Fibroblast of the aortic adventitia (primary cell): ENCODE results near the gene OR3A3. TPM values are rescaled to one million over a fixed set of nuclear protein-coding genes. Genes with fewer than 3 reads are reported as not detected.
"Not testable (repeated sequence)": the region's sequence is repeated elsewhere in the genome, so short reads cannot be mapped to it uniquely, and the experiment has no call there.

Experiments
- DNase-seq: peaks from one replicate; pipeline ENCODE4 v3.0.0-alpha.2; 2010; ENCODE audit warnings: low read depth
- H3K4me3 ChIP-seq: 2 replicates; pipeline ENCODE4 v1.5.1; 2011; ENCODE audit warnings: low read depth, mild to moderate bottlenecking, control low read depth, low read length, moderate library complexity
- CTCF ChIP-seq: IDR thresholded peaks from 2 replicates; pipeline ENCODE4 v1.5.1; 2011; ENCODE audit warnings: mild to moderate bottlenecking, low read length, control low read depth, inconsistent platforms; ENCODE audit not compliant: insufficient read depth
- total RNA-seq: library from RNA; depleted of rRNA; stranded (reverse); fragments of >200 nt; gene quantifications from 2 replicates; pipeline ENCODE4 v1.2.3, GENCODE V29; 2012; ENCODE audit warnings: low replicate concordance

The OR3A3 gene
- not detected in 2 replicates for total RNA-seq

- no peak for DNase-seq
- no peak for TF ChIP-seq CTCF
- no peak within 1 kb of the TSS for H3K4me3 ChIP-seq
Observed at GRCh38 chr17:3411070-3411469, at the start of gene OR3A3. Gene OR3A3 (plus strand): TSS chr17:3411370.

GRCh38 chr17:3371167-3371566 is 40.0 kb upstream of the OR3A3 start:
- H3K4me3 ChIP-seq, DNase-seq: not testable (repeated sequence)

GRCh38 chr17:3378321-3378720 is 32.8 kb upstream of the OR3A3 start:
- H3K4me3 ChIP-seq = no peak overlapping the region
- no peak for TF ChIP-seq CTCF
- no peak for DNase-seq

GRCh38 chr17:3381957-3382356 is 29.2 kb upstream of the OR3A3 start:
- no peak overlapping the region for H3K4me3 ChIP-seq
- DNase-seq = no peak
- no peak for TF ChIP-seq CTCF

GRCh38 chr17:3385869-3386816 is 25.0 kb upstream of the OR3A3 start, which contains the start of gene OR3A2:
Gene OR3A2 (minus strand): TSS chr17:3386308.
- H3K4me3 ChIP-seq = no peak within 1 kb of the TSS
- no peak for DNase-seq
- no peak for TF ChIP-seq CTCF

- no peak for TF ChIP-seq CTCF
- H3K4me3 ChIP-seq = no peak overlapping the region
- no peak for DNase-seq
Observed at GRCh38 chr17:3389791-3390190, 21.4 kb upstream of the OR3A3 start.

- not testable (repeated sequence) for DNase-seq, H3K4me3 ChIP-seq
Observed at GRCh38 chr17:3397801-3398200, 13.4 kb upstream of the OR3A3 start.

GRCh38 chr17:3398310-3398709 is 12.9 kb upstream of the OR3A3 start, which contains the start of gene OR1E1:
Gene OR1E1 (minus strand): TSS chr17:3398410. CDS start chr17:3398410, 0 bp downstream.
- no peak within 1 kb of the TSS for H3K4me3 ChIP-seq
- no peak for TF ChIP-seq CTCF
- no peak for DNase-seq
